MM.1S (cell line): ENCODE results near the gene ATP5F1D.

Source experiments
- DNase-seq: peaks from one replicate; pipeline ENCODE4 v3.0.0-alpha.2; 2015
- H2AFZ ChIP-seq: fragments of 300-600 bp; sonication (generic); 2 replicates; pipeline ENCODE4 v1.6.0; 2016; ENCODE audit warnings: antibody characterized with exemption, low read length
- H3F3A ChIP-seq: fragments of 300-600 bp; sonication (generic); 2 replicates; pipeline ENCODE4 v1.6.1; 2016; ENCODE audit warnings: mild to moderate bottlenecking, antibody characterized with exemption, low read length, moderate library complexity, mixed read lengths; ENCODE audit not compliant: insufficient read depth
- H3K27ac ChIP-seq: fragments of 300-600 bp; sonication (generic); 2 replicates; pipeline ENCODE4 v1.5.1; 2016; ENCODE audit warnings: mild to moderate bottlenecking, low read length
- H3K27me3 ChIP-seq: fragments of 300-600 bp; sonication (generic); replicated peaks from 2 replicates; pipeline ENCODE4 v1.6.0; 2016; ENCODE audit warnings: low read length; ENCODE audit not compliant: insufficient read depth
- H3K36me3 ChIP-seq: fragments of 300-600 bp; sonication (generic); replicated peaks from 2 replicates; pipeline ENCODE4 v1.6.1; 2016; ENCODE audit warnings: mild to moderate bottlenecking, low read length, mixed read lengths; ENCODE audit not compliant: insufficient read depth
- H3K4me1 ChIP-seq: fragments of 300-600 bp; sonication (generic); 2 replicates; pipeline ENCODE4 v1.6.1; 2016; ENCODE audit warnings: low read length, mixed read lengths
- H3K4me2 ChIP-seq: fragments of 300-600 bp; sonication (generic); 2 replicates; pipeline ENCODE4 v1.6.0; 2016; ENCODE audit warnings: low read depth, low read length
- H3K4me3 ChIP-seq: fragments of 300-600 bp; sonication (generic); 2 replicates; pipeline ENCODE4 v1.5.1; 2016; ENCODE audit warnings: low read length, mixed read lengths
- H3K79me2 ChIP-seq: fragments of 300-600 bp; sonication (generic); 2 replicates; pipeline ENCODE4 v1.6.1; 2016; ENCODE audit warnings: mixed run types, low read length, mixed read lengths
- H3K9ac ChIP-seq: fragments of 300-600 bp; sonication (generic); 2 replicates; pipeline ENCODE4 v1.6.1; 2016; ENCODE audit warnings: low read length, mixed read lengths
- H3K9me2 ChIP-seq: fragments of 300-600 bp; sonication (generic); replicated peaks from 2 replicates; pipeline ENCODE4 v1.6.1; 2016; ENCODE audit warnings: mild to moderate bottlenecking, low read length, mixed read lengths; ENCODE audit not compliant: insufficient read depth
- H3K9me3 ChIP-seq: fragments of 300-600 bp; sonication (generic); replicated peaks from 2 replicates; pipeline ENCODE4 v1.6.1; 2016; ENCODE audit warnings: mild to moderate bottlenecking, low read length, mixed read lengths; ENCODE audit not compliant: insufficient read depth
- H4K20me1 ChIP-seq: fragments of 300-600 bp; sonication (generic); 2 replicates; pipeline ENCODE4 v1.6.1; 2016; ENCODE audit warnings: mild to moderate bottlenecking, low read length, moderate library complexity, mixed read lengths; ENCODE audit not compliant: insufficient read depth
- EZH2 ChIP-seq: fragments of 300-600 bp; sonication (generic); optimal IDR thresholded peaks from 2 replicates; pipeline ENCODE3; 2017; ENCODE audit warnings: low read depth, mild to moderate bottlenecking, antibody characterized with exemption, low read length, mixed read lengths
- EZH2phosphoT487 ChIP-seq: fragments of 300-600 bp; sonication (generic); IDR thresholded peaks from 2 replicates; pipeline ENCODE4 v1.6.1; 2018; ENCODE audit warnings: antibody characterized with exemption, low read length
- TF ChIP-seq, protein P1 (sequence below): fragments of 300-600 bp; sonication (generic); IDR thresholded peaks from 2 replicates; pipeline ENCODE4 v1.5.1; 2016; ENCODE audit warnings: antibody characterized with exemption, low read length, mixed read lengths

The ATP5F1D gene

DNA sequence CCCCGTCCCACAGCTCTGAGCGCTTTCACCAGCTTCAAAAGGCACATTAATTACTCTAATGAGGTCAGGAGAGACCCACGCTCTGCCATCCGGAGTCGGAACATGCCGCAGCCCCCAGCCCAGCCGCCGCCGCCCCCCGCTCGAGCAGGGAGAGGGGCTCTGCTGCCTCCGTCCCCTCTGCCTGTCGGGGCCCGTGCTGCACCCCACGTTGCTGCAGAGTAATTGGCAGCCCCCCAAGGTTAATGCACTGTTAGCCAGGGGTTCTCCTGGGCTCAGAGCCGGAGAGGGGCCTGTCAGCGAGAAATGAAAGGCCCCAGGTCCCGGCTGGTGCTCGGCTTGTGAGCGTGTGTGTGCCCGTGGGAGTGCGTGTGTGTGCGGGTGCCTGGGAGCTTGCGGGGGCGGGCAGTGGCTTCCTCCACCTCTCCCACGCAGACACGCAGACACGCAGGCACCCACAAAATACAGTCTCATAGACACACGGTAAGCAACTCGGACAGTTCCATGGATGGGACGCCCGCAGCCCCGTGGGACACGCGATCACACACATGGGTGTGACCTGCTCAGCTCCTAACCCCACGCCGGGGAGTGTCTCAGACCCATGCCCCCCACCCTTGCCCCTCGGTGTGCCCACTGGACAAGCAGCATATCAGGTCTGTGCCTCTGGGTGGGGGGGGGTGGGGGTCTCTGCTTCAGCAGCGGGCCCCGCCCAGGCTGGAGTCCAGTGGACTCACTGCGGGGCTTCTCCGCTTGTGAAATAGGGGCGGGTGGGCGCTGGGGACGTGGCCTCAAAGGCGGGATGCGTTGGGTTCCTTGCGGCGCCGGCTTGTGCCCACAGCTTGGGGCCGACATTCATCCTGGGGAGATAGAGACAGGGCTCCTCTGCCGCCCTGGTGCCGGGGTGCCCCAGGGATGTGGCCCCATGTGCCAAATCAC is 39.4 kb downstream of the ATP5F1D start:
- Histone ChIP-seq H3K4me2 (no peak overlapping the region), H4K20me1 (no peaks in the 10 kb centered on the region), H3K9me3 (no peaks in the 10 kb centered on the region), H3K27me3 (peaks cover 28% of the 10 kb centered on the region), H3K9ac (no peak overlapping the region), H3K36me3 (no peaks in the 10 kb centered on the region), H3K4me1 (peaks cover 7% of the 10 kb centered on the region), H3K79me2 (peaks cover 26% of the 10 kb centered on the region), H2AFZ (no peak overlapping the region), H3K27ac (no peak overlapping the region), H3K9me2 (no peaks in the 10 kb centered on the region), H3F3A (peaks cover 10% of the 10 kb centered on the region), H3K4me3 (no peak overlapping the region)
- TF ChIP-seq EZH2 (no peak), EZH2phosphoT487 (no peak)
- TF ChIP-seq, protein P1, sequence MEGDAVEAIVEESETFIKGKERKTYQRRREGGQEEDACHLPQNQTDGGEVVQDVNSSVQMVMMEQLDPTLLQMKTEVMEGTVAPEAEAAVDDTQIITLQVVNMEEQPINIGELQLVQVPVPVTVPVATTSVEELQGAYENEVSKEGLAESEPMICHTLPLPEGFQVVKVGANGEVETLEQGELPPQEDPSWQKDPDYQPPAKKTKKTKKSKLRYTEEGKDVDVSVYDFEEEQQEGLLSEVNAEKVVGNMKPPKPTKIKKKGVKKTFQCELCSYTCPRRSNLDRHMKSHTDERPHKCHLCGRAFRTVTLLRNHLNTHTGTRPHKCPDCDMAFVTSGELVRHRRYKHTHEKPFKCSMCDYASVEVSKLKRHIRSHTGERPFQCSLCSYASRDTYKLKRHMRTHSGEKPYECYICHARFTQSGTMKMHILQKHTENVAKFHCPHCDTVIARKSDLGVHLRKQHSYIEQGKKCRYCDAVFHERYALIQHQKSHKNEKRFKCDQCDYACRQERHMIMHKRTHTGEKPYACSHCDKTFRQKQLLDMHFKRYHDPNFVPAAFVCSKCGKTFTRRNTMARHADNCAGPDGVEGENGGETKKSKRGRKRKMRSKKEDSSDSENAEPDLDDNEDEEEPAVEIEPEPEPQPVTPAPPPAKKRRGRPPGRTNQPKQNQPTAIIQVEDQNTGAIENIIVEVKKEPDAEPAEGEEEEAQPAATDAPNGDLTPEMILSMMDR, result no peak
- no peak for DNase-seq

DNA sequence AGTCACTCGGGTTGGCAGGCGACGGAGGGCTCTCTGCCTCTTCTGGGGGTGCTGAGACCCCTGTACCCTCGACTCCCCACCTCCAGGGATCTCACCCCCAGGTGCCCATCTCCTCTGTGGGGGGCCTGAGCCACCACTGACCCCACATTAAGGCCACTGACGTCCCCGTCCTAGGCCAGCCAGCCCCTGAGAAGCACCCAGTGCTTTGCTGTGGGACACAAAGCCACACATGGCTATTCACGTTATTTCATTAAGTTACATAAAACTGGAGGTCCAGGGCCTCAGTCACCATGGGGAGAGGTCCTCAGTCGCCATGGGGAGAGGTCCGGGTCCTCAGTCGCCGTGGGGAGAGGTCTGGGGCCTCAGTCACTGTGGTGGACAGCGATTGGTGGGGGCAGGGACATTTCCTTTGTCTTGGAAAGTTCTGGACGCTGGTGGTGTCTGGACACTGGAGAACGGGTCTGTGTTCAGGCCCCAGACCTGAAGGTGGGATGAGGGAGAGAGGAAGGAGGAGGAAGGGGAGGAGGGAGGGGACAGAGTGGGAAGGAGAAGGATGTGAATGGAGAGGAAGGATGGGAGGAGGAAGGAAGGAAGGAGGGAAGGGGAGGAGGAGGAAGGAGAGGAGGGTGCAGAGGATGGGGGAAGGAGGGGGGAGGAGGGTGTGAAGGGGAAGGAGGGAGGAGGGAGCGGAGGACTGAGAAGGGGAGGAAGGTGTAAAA is 40.2 kb downstream of the ATP5F1D start:
- no peak overlapping the region for H2AFZ ChIP-seq
- H3K27ac ChIP-seq, result no peak overlapping the region
- no peaks in the 10 kb centered on the region for H4K20me1 ChIP-seq
- H3K9ac ChIP-seq, result no peak overlapping the region
- no peaks in the 10 kb centered on the region for H3K36me3 ChIP-seq
- H3K4me1 ChIP-seq, result peaks cover 5% of the 10 kb centered on the region
- no peak for DNase-seq
- H3F3A ChIP-seq, result 0 out of 2 replicates have a peak, but pooled peaks cover 3% of the 10 kb centered on the region
- H3K9me2 ChIP-seq, result no peaks in the 10 kb centered on the region
- peaks cover 18% of the 10 kb centered on the region for H3K79me2 ChIP-seq
- no peak overlapping the region for H3K4me3 ChIP-seq
- no peak overlapping the region for H3K4me2 ChIP-seq
- H3K27me3 ChIP-seq, result peaks cover 33% of the 10 kb centered on the region
- TF ChIP-seq, protein P1, result no peak
- TF ChIP-seq EZH2phosphoT487, result no peak
- no peak for TF ChIP-seq EZH2
- H3K9me3 ChIP-seq, result no peaks in the 10 kb centered on the region

DNA sequence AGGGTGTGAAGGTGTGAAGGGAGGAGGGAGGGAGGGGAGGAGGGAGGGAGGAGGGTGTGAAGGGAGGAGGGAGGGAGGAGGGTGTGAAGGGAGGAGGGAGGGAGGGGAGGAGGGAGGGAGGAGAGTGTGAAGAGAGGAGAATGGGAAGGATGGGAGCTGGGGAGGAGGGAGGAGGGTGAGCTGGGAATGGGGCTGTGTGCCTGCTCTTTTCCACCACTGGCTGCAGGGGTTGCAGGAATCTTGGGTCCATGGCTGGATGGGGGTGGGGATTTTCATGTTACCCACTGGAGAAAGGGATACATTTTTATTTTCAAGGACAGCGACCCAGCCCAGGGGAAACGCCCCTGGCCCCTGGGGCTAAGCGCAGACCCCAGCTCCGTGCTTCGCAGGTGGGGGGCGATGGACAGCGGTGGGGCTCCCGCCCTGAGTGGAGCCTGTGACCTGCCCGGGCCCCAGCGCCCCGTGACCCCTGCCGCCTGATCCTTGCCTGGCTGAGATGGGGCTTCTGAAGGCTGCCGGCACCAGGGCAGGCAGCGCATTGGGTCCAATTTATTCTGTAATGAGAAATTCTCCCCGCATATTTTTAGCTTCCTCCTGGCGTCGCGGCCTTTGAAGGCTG is 41.1 kb downstream of the ATP5F1D start:
- Histone ChIP-seq H3K9me3 (no peaks in the 10 kb centered on the region), H3K27me3 (peaks cover 43% of the 10 kb centered on the region), H3F3A (no peaks in the 10 kb centered on the region), H2AFZ (no peak overlapping the region), H3K4me2 (no peak overlapping the region), H3K9me2 (no peaks in the 10 kb centered on the region), H3K4me1 (no peaks in the 10 kb centered on the region), H3K27ac (no peak overlapping the region), H3K4me3 (no peak overlapping the region), H3K9ac (no peak overlapping the region), H3K79me2 (peaks cover 9% of the 10 kb centered on the region; the same call in 1 of the 2 replicates), H4K20me1 (no peaks in the 10 kb centered on the region), H3K36me3 (no peaks in the 10 kb centered on the region)
- no peak for DNase-seq
- no peak for TF ChIP-seq EZH2
- TF ChIP-seq, protein P1, result no peak
- TF ChIP-seq EZH2phosphoT487, result no peak
